ENCODE results near the gene STAT3. TPM values are rescaled to one million over a fixed set of nuclear protein-coding genes. Genes with fewer than 3 reads are reported as not detected.
"Not testable (repeated sequence)": the region's sequence is repeated elsewhere in the genome, so short reads cannot be mapped to it uniquely, and the experiment has no call there.

STAT3 gene
- total RNA-seq, 1 donor from 2014 or later: 281 TPM

DNA sequence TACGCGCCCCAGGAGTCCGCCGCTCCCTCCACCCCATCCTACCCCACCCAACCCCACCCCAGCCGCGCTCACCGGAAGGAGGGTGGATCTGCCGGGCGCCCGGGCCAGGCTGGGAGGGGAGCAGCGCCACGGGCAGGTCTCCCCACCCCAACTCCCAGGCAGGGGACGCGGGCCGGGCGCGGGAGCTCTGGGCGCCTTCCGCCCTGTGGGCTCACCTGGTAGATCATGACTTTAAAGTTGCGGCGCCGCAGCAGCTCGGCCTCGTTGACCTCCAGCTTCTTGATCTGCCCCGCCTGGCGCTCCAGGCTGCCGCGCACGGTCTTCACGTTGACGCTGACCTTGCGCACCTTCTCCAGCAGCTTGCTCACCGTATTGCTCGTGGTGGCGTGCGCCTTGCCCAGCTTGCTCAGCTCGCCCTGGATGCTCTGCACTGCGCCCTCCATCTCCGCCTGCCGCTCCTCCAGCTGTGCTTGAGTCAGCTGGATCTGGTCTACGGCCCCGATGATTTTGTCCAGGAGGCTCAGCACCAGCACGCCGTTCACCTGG lies 34.2 kb upstream of the STAT3 start:
- DNase-seq (ENCODE audit: extremely low spot score, unreplicated experiment): no peak
- Mint-ChIP-seq H3K27me3 (ENCODE audit: unreplicated experiment) (no peaks in the 10 kb centered on the region), H3K9me3 (ENCODE audit: unreplicated experiment) (no peaks in the 10 kb centered on the region), H3K36me3 (ENCODE audit: unreplicated experiment) (no peaks in the 10 kb centered on the region), H3K4me3 (ENCODE audit: unreplicated experiment) (peak overlapping the region; percentile 98), H3K4me1 (ENCODE audit: unreplicated experiment) (peaks cover 42% of the 10 kb centered on the region), H3K27ac (ENCODE audit: unreplicated experiment) (peak overlapping the region; percentile 90)
- TF ChIP-seq, protein P1, sequence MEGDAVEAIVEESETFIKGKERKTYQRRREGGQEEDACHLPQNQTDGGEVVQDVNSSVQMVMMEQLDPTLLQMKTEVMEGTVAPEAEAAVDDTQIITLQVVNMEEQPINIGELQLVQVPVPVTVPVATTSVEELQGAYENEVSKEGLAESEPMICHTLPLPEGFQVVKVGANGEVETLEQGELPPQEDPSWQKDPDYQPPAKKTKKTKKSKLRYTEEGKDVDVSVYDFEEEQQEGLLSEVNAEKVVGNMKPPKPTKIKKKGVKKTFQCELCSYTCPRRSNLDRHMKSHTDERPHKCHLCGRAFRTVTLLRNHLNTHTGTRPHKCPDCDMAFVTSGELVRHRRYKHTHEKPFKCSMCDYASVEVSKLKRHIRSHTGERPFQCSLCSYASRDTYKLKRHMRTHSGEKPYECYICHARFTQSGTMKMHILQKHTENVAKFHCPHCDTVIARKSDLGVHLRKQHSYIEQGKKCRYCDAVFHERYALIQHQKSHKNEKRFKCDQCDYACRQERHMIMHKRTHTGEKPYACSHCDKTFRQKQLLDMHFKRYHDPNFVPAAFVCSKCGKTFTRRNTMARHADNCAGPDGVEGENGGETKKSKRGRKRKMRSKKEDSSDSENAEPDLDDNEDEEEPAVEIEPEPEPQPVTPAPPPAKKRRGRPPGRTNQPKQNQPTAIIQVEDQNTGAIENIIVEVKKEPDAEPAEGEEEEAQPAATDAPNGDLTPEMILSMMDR (IDR thresholded peaks at IDR 0.05): no peak

DNA sequence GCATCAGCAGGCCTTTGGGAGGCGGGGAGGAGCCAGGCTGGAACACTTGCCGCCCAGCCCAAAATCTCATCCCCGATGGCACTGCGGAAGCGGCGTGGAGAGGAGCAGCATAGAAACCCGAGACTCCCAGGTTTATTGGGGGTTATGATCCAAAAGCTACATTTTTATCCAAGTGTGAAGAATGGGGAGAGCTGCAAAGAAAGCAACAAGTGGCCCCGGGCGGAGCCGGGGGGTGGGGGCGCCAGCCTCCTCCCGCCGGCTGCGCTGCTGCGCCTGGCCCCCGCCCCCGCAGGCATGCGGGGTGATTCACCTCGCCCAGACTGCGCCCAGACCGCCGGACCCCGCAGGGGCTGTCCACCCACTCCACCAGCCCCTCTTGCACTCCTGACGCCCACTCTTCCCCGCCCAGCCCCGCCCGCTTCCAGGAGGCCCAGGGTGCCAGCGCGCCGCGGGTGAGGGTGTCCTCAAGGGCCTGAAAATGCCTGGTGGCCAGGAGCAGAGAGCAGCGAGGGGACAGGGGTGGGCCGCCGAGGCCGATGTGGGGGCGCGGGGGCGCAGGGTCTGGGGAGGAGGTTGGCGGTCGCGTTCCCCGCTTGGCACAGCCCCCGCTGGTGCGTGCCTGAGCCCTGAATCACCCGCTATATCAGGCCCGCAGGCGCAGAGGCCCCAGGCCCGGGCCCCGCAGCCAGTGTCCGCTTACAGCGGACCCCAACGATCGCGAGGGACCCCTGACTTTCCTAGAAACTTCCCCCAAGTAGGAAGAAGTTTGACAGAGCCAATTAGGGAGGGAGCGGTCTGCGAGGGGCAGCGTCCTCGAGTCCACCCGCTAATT lies 33.5 kb upstream of the STAT3 start:
- Mint-ChIP-seq H3K27ac (ENCODE audit: unreplicated experiment) (peak overlapping the region; percentile 90), H3K9me3 (ENCODE audit: unreplicated experiment) (no peaks in the 10 kb centered on the region), H3K36me3 (ENCODE audit: unreplicated experiment) (no peaks in the 10 kb centered on the region), H3K4me1 (ENCODE audit: unreplicated experiment) (peaks cover 44% of the 10 kb centered on the region), H3K4me3 (ENCODE audit: unreplicated experiment) (peak overlapping the region; percentile 98), H3K27me3 (ENCODE audit: unreplicated experiment) (no peaks in the 10 kb centered on the region)
- TF ChIP-seq, protein P1 (IDR thresholded peaks at IDR 0.05): no peak
- peak; percentile 87 for DNase-seq (ENCODE audit: extremely low spot score, unreplicated experiment)

DNA sequence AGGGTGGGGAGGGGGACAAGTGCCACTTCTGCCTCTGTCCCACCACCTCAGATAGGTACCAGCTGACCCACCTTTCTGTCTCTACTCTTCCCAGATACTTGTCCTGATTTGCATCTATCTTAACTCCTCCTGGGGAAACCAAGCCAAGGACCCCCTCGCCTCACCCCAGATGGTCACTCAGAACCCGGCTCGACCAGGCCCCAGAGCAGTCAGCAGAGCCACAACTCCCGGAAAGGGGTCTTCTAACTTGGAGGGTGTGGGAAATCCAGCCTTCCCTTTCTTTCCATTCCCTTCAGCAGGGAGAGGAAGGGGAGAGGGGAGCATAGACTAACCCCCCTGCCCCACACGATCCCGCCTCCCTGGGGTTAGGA lies 32.9 kb upstream of the STAT3 start:
- Mint-ChIP-seq H3K27me3 (ENCODE audit: unreplicated experiment) (no peaks in the 10 kb centered on the region), H3K4me1 (ENCODE audit: unreplicated experiment) (peaks cover 47% of the 10 kb centered on the region), H3K9me3 (ENCODE audit: unreplicated experiment) (no peaks in the 10 kb centered on the region), H3K36me3 (ENCODE audit: unreplicated experiment) (no peaks in the 10 kb centered on the region), H3K4me3 (ENCODE audit: unreplicated experiment) (peak overlapping the region; percentile 98), H3K27ac (ENCODE audit: unreplicated experiment) (peak overlapping the region; percentile 87)
- DNase-seq (ENCODE audit: extremely low spot score, unreplicated experiment): no peak
- TF ChIP-seq, protein P1 (IDR thresholded peaks at IDR 0.05): no peak

DNA sequence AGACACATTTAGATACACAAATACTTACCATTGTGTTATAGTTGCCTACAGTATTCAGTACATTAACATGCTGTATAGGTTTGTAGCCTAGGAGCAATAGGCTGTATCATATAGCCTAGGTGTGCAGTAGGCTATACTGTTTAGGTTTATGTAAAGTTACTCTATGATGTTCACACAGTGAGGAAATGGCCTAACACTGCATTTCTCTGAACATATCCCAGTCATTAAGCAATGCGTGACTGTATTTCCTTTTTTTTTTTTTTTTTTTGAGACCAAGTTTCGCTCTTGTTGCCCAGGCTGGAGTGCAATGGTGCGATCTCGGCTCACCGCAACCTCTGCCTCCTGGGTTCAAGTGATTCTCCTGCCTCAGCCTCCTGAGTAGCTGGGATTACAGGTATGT lies 29.7 kb upstream of the STAT3 start:
- H3K27me3 Mint-ChIP-seq (ENCODE audit: unreplicated experiment); H3K9me3 Mint-ChIP-seq (ENCODE audit: unreplicated experiment); H3K4me3 Mint-ChIP-seq (ENCODE audit: unreplicated experiment); H3K36me3 Mint-ChIP-seq (ENCODE audit: unreplicated experiment); H3K27ac Mint-ChIP-seq (ENCODE audit: unreplicated experiment); DNase-seq (ENCODE audit: extremely low spot score, unreplicated experiment): not testable (repeated sequence)
- peaks cover 56% of the 10 kb centered on the region for H3K4me1 Mint-ChIP-seq (ENCODE audit: unreplicated experiment)

DNA sequence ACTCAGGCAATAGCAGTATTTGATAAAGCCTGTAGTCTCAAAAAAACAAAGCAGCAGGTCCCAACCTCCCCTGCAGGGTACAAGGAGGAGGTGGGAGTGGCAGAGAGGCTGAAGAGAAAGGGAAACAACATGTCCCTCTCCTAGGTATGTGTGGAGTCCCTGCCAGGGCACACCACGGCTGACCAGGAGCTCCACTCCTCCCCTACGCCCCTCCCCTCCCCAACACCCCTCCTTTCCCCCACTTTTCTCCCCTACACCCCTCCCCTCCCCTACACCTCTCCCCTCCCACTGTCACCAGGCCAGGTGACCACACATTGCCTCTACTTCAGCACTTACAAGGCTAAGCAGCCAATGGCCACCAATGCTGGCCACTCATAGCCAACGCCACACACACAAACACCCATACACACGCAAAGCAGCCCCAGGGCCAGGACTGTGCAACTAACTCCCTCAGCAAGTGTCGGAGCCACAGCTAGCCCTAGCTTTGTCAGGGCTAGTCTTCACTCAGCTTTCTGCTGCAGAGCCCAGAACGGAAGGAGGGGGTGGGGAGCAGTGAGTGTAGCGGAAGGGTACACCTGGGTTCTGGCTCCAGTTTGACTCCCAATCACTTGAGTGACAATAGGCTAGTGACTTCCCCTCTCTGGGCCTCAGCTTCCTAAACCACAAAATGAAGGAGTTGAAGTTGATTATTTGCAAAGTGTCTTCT lies 26.6 kb upstream of the STAT3 start:
- no peaks in the 10 kb centered on the region for H3K27me3 Mint-ChIP-seq (ENCODE audit: unreplicated experiment)
- H3K4me3 Mint-ChIP-seq (ENCODE audit: unreplicated experiment): no peak overlapping the region
- no peaks in the 10 kb centered on the region for H3K9me3 Mint-ChIP-seq (ENCODE audit: unreplicated experiment)
- no peak for DNase-seq (ENCODE audit: extremely low spot score, unreplicated experiment)
- peaks cover 64% of the 10 kb centered on the region for H3K4me1 Mint-ChIP-seq (ENCODE audit: unreplicated experiment)
- peak overlapping the region; percentile 62 for H3K27ac Mint-ChIP-seq (ENCODE audit: unreplicated experiment)
- H3K36me3 Mint-ChIP-seq (ENCODE audit: unreplicated experiment): peaks cover 8% of the 10 kb centered on the region
- TF ChIP-seq, protein P1 (IDR thresholded peaks at IDR 0.05): no peak
